ENCODE results near the gene NVL. TPM values are rescaled to one million over a fixed set of nuclear protein-coding genes. Genes with fewer than 3 reads are reported as not detected.

The NVL gene
- total and polyA plus RNA-seq, 2 of the 8 experiments (the other 6 are each of a cell fraction or from before 2014, with no cell fraction given), result 22.7 to 45.8 TPM

DNA sequence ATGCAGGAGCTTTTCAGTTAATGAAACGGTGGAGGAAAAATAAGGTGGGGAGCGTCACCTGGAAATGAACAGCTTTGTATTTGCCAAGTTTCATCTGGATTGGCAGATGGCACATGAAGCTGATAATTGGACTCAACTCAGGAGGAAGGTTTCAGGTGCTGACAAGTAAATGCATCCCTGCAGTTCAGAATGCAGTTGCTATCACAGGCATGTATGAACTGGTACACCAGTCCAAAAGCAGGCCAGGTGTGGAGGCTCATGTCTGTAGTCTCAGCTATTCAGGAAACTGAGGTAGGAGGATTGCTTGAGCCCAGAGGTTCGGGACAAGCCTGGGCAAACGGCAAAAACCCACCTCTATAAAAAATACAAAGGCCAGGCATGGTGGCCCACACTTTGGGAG, 131.4 kb downstream of the NVL start:
- Histone ChIP-seq H4K5ac (ENCODE audit: insufficient read length, low read depth, low read length) (no peak overlapping the region), H3K56ac (replicated peaks; ENCODE audit: insufficient read length, low read depth, low read length) (no peak overlapping the region), H3K14ac (ENCODE audit: insufficient read length) (no peak overlapping the region), H2BK15ac (ENCODE audit: low read length) (no peak overlapping the region), H3K4me1 (replicated peaks in 1 of 4; ENCODE audit: control insufficient read depth in 3 of 4, insufficient read depth in 4 of 4, low read length in 3 of 4) (peaks cover 0 to 7% (median 6%) of the 10 kb centered on the region in 4 experiments), H3K4me2 (ENCODE audit: insufficient read depth in 1 of 2, low read depth in 2 of 2, low read length in 2 of 2) (no peak overlapping the region), H2BK120ac (replicated peaks; ENCODE audit: low read depth, low read length) (no peak overlapping the region), H3K23me2 (ENCODE audit: low read depth, low read length) (no peaks in the 10 kb centered on the region), H2AK5ac (ENCODE audit: low read depth, low read length) (no peak overlapping the region), H4K91ac (replicated peaks; ENCODE audit: insufficient read length, low read length) (no peak overlapping the region), H3K27me3 (replicated peaks in 1 of 4; ENCODE audit: control insufficient read depth in 3 of 4, extremely low read depth in 1 of 4, insufficient read depth in 3 of 4, low read length in 3 of 4) (no peaks in the 10 kb centered on the region), H3K9ac (replicated peaks in 1 of 4; ENCODE audit: extremely low read depth in 1 of 4, low read depth in 3 of 4, low read length in 3 of 4) (no peak overlapping the region), H2BK12ac (ENCODE audit: low read depth, low read length) (no peak overlapping the region), H3K9me3 (ENCODE audit: insufficient read depth in 2 of 2, low read depth in 1 of 2, low read length in 1 of 2) (no peaks in the 10 kb centered on the region), H3K18ac (ENCODE audit: extremely low read depth, low read length) (no peak overlapping the region), H3K79me2 (ENCODE audit: control insufficient read depth in 1 of 2, insufficient read depth in 2 of 2, low read length in 2 of 2) (no peaks in the 10 kb centered on the region), H3K79me1 (ENCODE audit: low read depth, low read length) (no peaks in the 10 kb centered on the region), H2BK20ac (ENCODE audit: low read length) (no peak overlapping the region), H4K8ac (ENCODE audit: extremely low read depth, insufficient read depth, low read length) (no peak overlapping the region), H3K27ac (ENCODE audit: low read depth, low read length) (no peak overlapping the region), H3K4me3 (ENCODE audit: extremely low read depth in 1 of 4, insufficient read depth in 2 of 4, low read depth in 3 of 4, low read length in 4 of 4) (no peak overlapping the region), H3K23ac (ENCODE audit: insufficient read length) (no peak overlapping the region), H3K36me3 (ENCODE audit: control insufficient read depth in 2 of 4, insufficient read depth in 4 of 4, low read length in 3 of 4) (peaks cover 0 to 6% (median under 1%) of the 10 kb centered on the region in 4 experiments; a peak in 3 of 8 replicates), H2AFZ (ENCODE audit: low read length) (no peak overlapping the region), H2BK5ac (ENCODE audit: low read depth, low read length) (no peak overlapping the region), H4K20me1 (replicated peaks in 1 of 2; ENCODE audit: control insufficient read depth in 1 of 2, insufficient read depth in 2 of 2, low read length in 2 of 2) (no peaks in the 10 kb centered on the region), H3K4ac (replicated peaks; ENCODE audit: insufficient read length, low read depth, low read length) (no peak overlapping the region)
- DNase-seq (ENCODE audit: low read depth in 1 of 2, low spot score in 2 of 2) (no peak), FAIRE-seq (no peak)
- ChIA-PET POLR2A (ENCODE audit: partially characterized antibody) (interaction anchor here (1.1 to 1.2 kb wide), 2 partner anchors 15 to 58 kb away, joined by 3 to 4 read pairs; partner anchors contain the start of gene DEGS1), CTCF (ENCODE audit: partially characterized antibody) (interaction anchor here (1.4 kb wide), 1 partner anchor 46 kb away, joined by 3 read pairs; no protein-coding TSS in a partner anchor)
- no peak for TF ChIP-seq NANOG (IDR thresholded peaks at IDR 0.05; ENCODE audit: insufficient read depth, low read depth, low read length, poor library complexity, severe bottlenecking)
- TF ChIP-seq, protein P1, sequence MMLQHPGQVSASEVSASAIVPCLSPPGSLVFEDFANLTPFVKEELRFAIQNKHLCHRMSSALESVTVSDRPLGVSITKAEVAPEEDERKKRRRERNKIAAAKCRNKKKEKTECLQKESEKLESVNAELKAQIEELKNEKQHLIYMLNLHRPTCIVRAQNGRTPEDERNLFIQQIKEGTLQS (IDR thresholded peaks at IDR 0.05; ENCODE audit: insufficient read depth, low read depth, low read length), result no peak
- TF ChIP-seq CHD2 (IDR thresholded peaks at IDR 0.05; ENCODE audit: low read length), result no peak
- 83% methylated on average over 4 of the region's 4 CpGs; no CpG with 5 or more reads in 1 of the 2 experiments for WGBS, 2 experiments (ENCODE audit: extremely low coverage in 1 of 2, insufficient coverage in 1 of 2, insufficient read length in 1 of 2, insufficient replicate concordance in 2 of 2, low coverage in 1 of 2, low lambda C conversion rate in 2 of 2, missing lambda C conversion rate in 1 of 2)

Measured in H1 (cell line).